Measurements from ENCODE around the gene ARFRP1. TPM values are rescaled to one million over a fixed set of nuclear protein-coding genes. Genes with fewer than 3 reads are reported as not detected.

Gene ARFRP1
- total and polyA plus RNA-seq, 8 donors, result 7.6 to 103 (median 35.9) TPM

GRCh38 chr20:63701051-63701328 is 6.8 kb downstream of the ARFRP1 start:
- WGBS, 5 donors, result 67 to 91% (median 86%) methylated on average over 4 to 5 of the region's 5 CpGs
- intact Hi-C loops (cut with DNase I; ENCODE audit: low total_unique reads), result no loop called here
- Histone ChIP-seq H3K27ac (peak overlapping the region in 1 of 5 donors; percentile 3), H3K4me1 (peaks cover 30 to 47% (median 40%) of the 10 kb centered on the region in 4 donors), H3K4me3 (no peak overlapping the region), H3K9me3 (no peaks in the 10 kb centered on the region), H3K27me3 (no peaks in the 10 kb centered on the region), H3K36me3 (peaks cover 16 to 51% (median 42%) of the 10 kb centered on the region in 4 donors)
- no peak for TF ChIP-seq EP300 (IDR thresholded peaks at IDR 0.05)
- no peak for DNase-seq

GRCh38 chr20:63700199-63701050 is 7.4 kb downstream of the ARFRP1 start:
- H3K4me1 ChIP-seq, result peaks cover 30 to 47% (median 44%) of the 10 kb centered on the region in 4 donors
- H3K27ac ChIP-seq, result peak overlapping the region in 4 of 5 donors; percentile 38 to 83 (median 68)
- 87 to 92% (median 89%) methylated on average over 31 to 43 of the region's 43 CpGs for WGBS, 5 donors
- peaks cover 13 to 46% (median 40%) of the 10 kb centered on the region in 4 donors for H3K36me3 ChIP-seq
- DNase-seq, result no peak
- intact Hi-C loops (cut with DNase I; ENCODE audit: low total_unique reads), result no loop called here
- no peaks in the 10 kb centered on the region for H3K27me3 ChIP-seq
- no peaks in the 10 kb centered on the region for H3K9me3 ChIP-seq
- H3K4me3 ChIP-seq, result no peak overlapping the region
- TF ChIP-seq POLR2AphosphoS5 (IDR thresholded peaks at IDR 0.05) (peak in 1 of 3 donors; percentile 4), POLR2A (IDR thresholded peaks at IDR 0.05) (no peak)

- WGBS, 5 donors, result 73 to 83% (median 80%) methylated on average over 14 to 24 of the region's 24 CpGs
- no peak for DNase-seq
Observed at GRCh38 chr20:63699466-63700198, 8.1 kb downstream of the ARFRP1 start.

GRCh38 chr20:63698739-63699465 is 8.9 kb downstream of the ARFRP1 start:
- Histone ChIP-seq H3K4me1 (peaks cover 30 to 47% (median 44%) of the 10 kb centered on the region in 4 donors), H3K27me3 (no peaks in the 10 kb centered on the region), H3K27ac (peak overlapping the region; percentile 38 to 83 (median 57)), H3K4me3 (peak overlapping the region in 1 of 4 donors; percentile 42), H3K36me3 (peaks cover 14 to 46% (median 40%) of the 10 kb centered on the region in 4 donors), H3K9me3 (no peaks in the 10 kb centered on the region)
- peak in 1 of 2 donors; percentile 55 for DNase-seq
- TF ChIP-seq EP300 (IDR thresholded peaks at IDR 0.05) (peak; percentile 16), POLR2A (IDR thresholded peaks at IDR 0.05) (no peak), CTCF (IDR thresholded peaks at IDR 0.05) (no peak), POLR2AphosphoS5 (IDR thresholded peaks at IDR 0.05) (peak in 2 of 3 donors; percentile 12 to 62)
- WGBS, 5 donors, result 24 to 49% (median 43%) methylated on average over 8 to 19 of the region's 19 CpGs
- intact Hi-C loops (cut with DNase I; ENCODE audit: low total_unique reads), result no loop called here

More at GRCh38 chr20:63699466-63700198, 8.1 kb downstream of the ARFRP1 start:
- H3K36me3 ChIP-seq, result peaks cover 13 to 46% (median 40%) of the 10 kb centered on the region in 4 donors
- H3K4me1 ChIP-seq, result peaks cover 30 to 47% (median 44%) of the 10 kb centered on the region in 4 donors
- intact Hi-C loops (cut with DNase I; ENCODE audit: low total_unique reads), result no loop called here
- peak overlapping the region in 1 of 4 donors; percentile 42 for H3K4me3 ChIP-seq
- H3K9me3 ChIP-seq, result no peaks in the 10 kb centered on the region
- peak overlapping the region; percentile 38 to 83 (median 57) for H3K27ac ChIP-seq
- TF ChIP-seq POLR2AphosphoS5 (IDR thresholded peaks at IDR 0.05), result no peak
- no peak for TF ChIP-seq CTCF (IDR thresholded peaks at IDR 0.05)
- no peak for TF ChIP-seq EP300 (IDR thresholded peaks at IDR 0.05)
- no peak for TF ChIP-seq POLR2A (IDR thresholded peaks at IDR 0.05)
- no peaks in the 10 kb centered on the region for H3K27me3 ChIP-seq

All from stomach (tissue), 9 donors.